GM21576 (cell line): ENCODE results near the gene ARHGEF10L.
"Not testable (repeated sequence)": the region's sequence is repeated elsewhere in the genome, so short reads cannot be mapped to it uniquely, and the experiment has no call there.

Experiments
- ATAC-seq: cut with Tn5 transposase; IDR thresholded peaks from one replicate; pipeline ENCODE4 v1.9.1; 2021; ENCODE audit warnings: mild to moderate bottlenecking, moderate library complexity; ENCODE audit not compliant: unreplicated experiment

The ARHGEF10L gene, protein sequence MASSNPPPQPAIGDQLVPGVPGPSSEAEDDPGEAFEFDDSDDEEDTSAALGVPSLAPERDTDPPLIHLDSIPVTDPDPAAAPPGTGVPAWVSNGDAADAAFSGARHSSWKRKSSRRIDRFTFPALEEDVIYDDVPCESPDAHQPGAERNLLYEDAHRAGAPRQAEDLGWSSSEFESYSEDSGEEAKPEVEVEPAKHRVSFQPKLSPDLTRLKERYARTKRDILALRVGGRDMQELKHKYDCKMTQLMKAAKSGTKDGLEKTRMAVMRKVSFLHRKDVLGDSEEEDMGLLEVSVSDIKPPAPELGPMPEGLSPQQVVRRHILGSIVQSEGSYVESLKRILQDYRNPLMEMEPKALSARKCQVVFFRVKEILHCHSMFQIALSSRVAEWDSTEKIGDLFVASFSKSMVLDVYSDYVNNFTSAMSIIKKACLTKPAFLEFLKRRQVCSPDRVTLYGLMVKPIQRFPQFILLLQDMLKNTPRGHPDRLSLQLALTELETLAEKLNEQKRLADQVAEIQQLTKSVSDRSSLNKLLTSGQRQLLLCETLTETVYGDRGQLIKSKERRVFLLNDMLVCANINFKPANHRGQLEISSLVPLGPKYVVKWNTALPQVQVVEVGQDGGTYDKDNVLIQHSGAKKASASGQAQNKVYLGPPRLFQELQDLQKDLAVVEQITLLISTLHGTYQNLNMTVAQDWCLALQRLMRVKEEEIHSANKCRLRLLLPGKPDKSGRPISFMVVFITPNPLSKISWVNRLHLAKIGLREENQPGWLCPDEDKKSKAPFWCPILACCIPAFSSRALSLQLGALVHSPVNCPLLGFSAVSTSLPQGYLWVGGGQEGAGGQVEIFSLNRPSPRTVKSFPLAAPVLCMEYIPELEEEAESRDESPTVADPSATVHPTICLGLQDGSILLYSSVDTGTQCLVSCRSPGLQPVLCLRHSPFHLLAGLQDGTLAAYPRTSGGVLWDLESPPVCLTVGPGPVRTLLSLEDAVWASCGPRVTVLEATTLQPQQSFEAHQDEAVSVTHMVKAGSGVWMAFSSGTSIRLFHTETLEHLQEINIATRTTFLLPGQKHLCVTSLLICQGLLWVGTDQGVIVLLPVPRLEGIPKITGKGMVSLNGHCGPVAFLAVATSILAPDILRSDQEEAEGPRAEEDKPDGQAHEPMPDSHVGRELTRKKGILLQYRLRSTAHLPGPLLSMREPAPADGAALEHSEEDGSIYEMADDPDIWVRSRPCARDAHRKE (N-terminal part only)

DNA sequence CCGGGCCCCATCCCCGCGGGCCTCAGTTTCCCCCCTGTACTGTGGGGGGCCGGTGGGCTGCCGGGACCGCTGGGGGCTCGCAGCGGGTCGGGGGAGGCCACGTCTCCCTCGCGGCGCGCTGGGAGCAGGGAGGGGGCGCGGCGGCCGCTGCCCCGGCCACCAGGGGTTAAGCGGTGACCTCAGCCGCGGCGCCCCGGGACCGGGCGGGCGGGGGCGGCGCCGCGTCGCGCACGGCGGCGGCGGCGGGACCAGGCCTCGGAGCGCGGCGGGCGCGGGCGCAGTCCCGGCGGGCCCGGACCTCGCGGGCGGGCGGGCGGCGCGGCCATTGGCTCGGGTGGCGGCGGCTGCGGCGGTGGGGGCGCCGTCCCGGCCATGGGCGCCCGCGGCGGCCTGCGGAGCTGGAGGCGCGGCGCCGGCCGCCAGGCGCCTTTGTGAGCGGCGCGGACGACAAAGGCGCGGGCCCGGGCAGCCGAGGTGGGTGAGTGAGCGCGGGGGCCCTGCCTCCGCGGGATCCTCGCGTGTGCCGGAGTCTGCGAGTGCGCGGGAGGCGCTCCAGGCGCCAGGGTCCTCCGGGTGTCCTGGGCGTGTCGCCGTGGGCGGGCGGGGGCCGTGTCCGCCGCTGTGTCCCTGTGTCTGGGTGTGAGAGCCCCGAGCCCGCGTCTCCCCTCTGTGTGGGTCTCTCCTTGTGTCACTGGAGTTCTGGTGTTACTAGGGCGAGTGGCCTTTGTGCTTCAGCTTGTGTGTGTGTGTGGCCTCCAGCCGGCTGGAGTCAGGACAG is at the start of gene ARHGEF10L:
ARHGEF10L (plus strand) TSS at position 222 of the 778 bp plus-strand sequence. CDS start 40,898 bp downstream, outside the sequence.
- no peak for ATAC-seq

DNA sequence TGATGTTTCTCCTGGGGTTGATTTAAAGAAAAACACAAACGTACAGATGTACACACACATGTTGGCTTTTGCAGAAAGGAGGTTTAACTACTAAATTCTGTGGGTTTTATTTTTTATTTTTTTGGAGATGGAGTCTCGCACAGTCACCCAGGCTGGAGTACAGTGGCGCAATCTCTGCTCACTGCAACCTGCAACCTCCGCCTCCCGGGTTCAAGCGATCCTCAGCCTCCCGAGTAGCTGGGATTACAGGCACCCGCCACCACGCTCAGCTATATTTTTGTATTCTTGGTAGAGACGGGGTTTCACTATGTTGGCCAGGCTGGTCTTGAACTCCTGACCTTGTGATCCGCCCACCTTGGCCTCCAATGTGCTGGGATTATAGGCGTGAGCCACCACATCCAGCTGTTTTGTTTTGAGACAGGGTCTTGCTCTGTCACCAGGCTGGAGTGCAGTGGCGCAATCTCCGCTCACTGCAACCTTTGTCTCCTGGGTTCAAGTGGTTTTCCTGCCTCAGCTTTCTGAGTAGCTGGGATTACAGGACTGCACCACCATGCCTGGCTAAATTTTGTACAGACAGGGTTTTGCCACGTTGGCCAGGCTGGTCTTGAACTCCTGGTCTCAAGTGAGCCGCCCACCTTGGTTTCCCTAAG is 49.6 kb upstream of the ARHGEF10L start:
- ATAC-seq = not testable (repeated sequence)

DNA sequence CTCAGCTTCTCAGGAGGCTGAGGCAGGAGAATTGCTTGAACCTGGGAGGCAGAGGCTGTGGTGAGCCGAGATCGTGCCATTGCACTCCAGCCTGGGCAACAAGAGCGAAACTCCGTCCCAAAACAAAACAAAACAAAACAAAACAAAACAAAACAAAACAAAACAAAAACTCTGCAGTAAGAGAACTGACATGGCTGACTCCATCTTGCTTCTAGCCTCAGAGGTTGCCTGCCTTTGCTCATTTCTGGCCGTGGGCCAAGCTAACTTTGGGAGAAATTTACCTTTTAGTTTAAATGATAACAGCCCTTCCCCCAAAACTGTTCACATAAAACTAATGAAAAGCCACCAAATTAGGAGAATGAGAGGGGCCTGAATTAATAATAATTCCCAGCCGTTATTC is 48.8 kb upstream of the ARHGEF10L start:
- not testable (repeated sequence) for ATAC-seq

DNA sequence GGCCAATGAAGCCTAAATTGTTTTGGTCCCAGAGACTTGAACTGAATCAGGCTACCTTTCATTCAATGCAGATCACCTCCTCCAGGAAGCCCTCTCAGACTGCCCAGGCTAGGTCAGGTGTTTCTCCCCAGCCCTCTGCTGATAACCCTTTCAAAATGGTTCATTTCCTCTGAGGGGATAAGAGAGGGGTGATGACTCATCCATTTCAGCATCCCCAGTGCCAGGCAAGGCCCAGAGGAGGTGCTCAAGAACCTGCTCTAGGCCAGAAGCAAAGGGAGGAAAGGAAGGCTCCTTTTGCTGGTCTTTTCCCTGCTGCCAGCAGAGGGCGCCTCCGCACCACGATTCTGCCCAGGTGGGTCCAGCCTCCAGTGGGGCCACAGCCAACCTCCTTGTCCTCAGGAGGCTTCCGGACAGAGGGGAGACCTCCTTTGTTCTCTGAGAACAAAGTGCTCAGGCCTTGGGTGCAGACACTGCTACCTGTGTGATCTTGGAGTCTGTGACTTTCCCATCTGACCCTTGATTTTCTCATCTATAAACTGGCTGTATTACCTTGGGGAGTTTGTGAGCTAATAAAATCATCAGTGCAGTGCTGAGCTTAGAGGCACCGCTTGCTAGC is 45.3 kb upstream of the ARHGEF10L start:
- ATAC-seq = no peak

DNA sequence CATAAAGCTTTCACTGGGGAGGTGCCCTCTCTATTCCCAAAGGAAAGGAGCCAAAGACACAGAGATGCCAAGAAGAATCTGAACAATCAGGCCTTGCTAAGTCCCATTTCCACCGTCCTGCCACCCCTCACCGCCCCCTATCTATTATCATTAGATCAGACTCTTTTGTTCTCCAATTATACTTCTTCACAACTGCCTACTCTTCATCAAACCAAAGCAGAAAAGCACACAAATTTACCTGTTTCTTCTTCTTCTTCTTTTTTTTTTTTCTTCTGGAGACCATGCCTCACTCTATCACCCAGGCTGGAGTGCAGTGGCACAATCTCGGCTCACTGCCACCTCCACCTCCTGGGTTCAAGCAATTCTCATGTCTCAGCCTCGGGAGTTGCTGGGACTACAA is 43.1 kb upstream of the ARHGEF10L start:
- ATAC-seq = no peak

DNA sequence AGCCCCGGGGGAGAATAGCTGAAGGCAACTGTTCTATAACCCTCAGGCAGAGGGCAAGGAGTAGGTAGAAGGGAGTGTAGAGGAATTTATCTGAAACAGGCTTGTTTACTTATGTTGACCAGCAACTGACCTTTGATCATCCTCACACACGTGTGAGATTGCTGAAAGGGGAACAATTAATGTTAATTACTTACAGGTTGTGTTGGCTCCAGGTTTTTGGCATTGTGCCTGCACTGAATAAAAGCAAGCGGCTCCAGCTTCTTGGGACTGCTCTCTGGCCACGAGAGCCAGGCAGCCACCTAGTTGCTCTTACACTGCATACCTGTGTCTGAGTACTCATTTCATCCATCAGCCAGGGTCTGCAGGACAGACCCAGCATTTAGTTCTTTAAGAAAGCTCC is 41.3 kb upstream of the ARHGEF10L start:
- no peak for ATAC-seq

DNA sequence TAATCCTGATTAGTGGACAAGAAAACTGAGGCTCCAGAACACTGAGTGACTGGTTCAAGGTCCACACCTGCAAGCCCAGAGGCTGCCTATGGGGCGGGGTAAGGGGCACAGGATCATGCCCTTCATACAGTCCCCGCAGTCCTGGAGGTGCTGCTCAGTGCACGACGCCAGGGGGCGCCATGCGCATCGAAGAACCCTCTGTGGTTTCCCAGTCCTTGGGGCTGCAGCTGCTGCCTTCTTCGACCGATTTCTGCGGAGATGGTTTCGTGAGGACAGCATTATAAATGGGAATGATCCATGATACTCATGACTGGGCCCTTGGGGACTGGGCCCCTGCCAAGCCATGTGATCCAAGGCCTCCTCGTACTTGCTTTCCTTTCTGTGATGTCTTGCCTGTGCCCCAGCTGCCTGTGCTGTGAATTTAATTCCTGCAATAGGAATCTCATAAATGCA is 37.1 kb upstream of the ARHGEF10L start:
- no peak for ATAC-seq

DNA sequence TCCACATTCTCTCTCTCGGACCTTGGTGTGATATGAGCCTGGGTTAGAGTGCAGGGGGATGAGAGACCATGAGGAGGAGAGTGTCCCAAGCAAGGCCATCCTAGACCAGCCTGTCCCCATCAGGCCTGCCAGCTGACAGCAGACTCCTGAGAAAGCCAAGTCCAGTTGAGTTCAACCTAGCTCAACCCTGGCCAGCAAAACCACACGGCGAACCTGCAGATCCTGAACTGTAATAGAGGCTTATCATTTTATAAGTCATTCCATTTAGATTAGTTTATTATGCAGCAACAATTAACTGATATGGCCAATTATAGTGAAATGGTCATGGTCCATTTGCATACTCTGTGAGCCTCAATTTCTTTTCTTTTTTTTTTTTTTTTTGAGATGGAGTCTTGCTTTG is 36.4 kb upstream of the ARHGEF10L start:
- ATAC-seq = no peak

DNA sequence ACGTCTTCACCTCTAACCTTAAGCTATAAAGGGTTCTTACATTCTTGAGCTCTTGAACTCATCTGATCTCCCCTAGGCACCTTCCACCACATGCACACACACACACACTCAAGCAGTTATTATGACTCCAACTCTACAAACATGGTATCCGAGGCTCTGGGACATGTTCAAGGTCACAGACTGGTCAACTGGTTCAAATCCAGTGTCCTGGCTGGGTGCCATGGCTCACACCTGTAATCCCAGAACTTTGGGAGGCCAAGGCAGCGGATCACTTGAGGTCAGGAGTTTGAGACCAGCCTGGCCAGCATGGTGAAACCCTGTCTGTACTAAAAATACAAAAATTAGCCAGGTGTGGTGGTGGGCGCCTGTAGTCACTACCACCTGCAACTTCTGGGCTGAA is 32.3 kb upstream of the ARHGEF10L start:
- ATAC-seq = not testable (repeated sequence)

DNA sequence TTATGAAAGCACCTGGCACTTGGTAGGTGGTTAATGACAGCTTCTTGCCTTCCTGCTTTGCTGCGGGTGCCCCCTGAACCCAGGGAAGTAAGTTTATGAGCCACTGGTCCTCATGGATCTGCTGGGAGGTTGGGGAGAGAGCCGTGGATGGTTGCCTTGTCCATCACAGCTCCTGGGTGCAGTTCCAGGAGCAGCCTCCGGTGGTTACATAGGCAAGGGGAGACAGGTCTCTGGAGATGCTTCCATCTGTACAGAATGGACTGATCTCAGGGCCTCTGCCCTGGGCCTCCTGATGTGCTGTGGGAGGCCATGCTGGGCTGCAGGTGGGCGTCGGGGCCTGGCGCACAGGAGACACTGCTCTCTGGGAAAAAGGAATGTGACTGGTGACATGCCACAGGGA is 31.6 kb upstream of the ARHGEF10L start:
- ATAC-seq = no peak

DNA sequence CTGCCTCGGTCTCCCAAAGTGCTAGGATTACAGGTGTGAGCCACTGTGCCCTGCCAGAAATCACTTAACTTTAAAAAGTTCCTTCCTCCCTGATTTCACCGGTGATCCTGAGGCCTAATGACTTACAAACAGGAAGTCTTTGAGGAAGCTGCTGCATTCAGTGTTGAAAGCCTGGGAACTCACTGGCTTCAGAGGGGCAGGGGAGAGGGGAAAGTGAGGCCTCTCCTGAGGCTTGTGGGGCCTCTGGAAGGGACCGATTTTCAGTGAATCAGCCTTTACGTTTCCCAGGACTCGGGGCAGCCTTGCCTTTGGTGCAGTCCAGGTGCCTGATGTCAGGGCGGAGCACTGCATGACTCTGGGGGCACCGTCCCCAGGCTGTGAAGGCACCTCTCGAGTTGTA is 30.1 kb upstream of the ARHGEF10L start:
- no peak for ATAC-seq

DNA sequence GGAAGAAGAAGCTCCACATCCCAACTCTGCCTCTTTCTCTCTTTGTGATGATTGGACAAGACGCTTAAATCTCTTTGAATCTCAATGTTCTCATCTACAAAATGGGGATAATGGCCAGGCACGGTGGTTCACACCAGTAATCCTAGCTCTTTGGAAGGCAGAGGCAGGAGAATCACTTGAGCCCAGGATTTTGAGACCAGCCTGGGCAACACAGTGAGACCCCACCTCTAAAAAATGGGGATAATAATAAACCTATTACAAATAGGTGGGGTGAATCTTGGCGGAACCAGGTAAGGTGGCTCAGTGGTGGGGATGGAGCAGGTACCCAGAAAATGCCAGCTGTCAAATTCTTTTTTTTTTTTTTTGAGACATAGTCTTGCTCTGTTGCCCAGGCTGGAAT is 29.4 kb upstream of the ARHGEF10L start:
- no peak for ATAC-seq

DNA sequence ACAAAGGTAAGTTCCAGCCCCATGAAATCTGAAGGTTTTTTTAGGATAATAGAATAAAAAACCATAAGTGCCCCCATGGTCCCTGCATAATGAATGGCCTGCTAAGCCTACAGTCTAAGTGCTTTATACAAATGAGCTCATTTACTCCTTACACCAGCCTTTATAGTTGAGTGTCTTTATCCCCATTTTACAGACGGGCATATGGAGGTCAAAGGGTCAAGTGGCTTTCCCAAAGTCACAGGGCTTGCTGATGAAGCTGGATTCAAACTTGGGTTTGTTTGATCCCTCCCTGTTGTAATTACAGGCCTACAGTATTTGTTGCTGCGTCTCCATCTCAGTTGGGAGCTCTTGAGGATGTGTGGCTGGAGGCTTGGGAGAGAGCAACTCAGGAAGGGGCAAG is 28.3 kb upstream of the ARHGEF10L start:
- no peak for ATAC-seq

DNA sequence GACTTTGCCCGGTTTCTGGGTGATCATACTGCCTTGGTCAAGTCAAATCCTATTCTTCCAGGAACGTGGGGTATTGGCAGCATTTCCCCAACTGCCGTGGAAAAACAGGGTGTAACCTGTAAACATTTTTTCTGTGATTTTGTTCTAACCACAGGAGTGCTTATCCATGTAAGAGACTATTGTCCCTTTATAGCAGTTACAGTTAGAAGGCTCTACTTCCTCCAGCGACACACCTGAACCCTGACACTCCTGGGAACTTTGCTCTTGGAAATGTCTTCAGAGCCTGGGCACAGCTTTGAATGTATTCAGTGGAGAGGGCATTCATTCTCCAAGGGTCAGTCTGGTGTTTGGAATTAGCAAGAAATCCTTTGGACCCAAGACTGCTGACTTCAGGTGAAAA is 26.4 kb upstream of the ARHGEF10L start:
- no peak for ATAC-seq

DNA sequence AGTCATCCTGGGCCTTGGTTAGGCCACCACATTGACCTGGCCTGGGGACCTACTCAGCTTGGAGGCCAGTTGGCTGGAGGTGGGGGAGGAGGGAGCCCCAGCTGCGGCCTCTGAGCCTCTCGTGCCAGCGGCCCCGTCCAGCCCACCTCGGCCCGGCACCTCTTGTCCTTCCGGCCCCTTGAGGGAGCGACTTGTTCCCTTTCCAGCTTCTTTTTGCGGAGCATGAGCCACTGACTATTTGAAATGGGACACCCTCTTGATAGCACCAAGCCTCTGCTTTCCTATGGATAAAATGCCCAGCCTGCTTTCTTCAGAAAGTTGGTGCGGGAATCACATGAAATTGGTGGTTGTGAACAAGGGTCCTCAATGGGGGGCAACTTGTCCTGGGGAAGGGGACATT is 24.7 kb upstream of the ARHGEF10L start:
- ATAC-seq = no peak

DNA sequence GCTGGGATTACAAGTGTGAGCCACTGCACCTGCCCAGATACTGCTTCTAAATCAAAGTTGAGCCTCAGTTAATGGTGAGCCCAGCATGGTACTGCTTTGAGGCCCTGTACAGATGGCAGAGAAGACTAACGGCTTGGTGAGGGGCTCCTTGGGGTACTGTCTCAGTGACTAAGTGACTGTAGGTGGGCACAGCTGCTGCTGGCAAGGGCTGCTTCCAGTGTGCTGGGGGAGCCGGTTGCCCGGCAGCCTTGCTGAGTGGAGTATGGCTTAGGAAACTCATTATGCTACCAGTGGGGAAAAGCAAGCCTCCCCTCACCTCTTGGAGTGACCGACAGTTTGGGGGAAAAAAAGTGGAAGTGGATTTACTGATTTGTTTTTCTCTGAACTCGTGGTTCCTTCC is 23.6 kb upstream of the ARHGEF10L start:
- ATAC-seq = no peak

DNA sequence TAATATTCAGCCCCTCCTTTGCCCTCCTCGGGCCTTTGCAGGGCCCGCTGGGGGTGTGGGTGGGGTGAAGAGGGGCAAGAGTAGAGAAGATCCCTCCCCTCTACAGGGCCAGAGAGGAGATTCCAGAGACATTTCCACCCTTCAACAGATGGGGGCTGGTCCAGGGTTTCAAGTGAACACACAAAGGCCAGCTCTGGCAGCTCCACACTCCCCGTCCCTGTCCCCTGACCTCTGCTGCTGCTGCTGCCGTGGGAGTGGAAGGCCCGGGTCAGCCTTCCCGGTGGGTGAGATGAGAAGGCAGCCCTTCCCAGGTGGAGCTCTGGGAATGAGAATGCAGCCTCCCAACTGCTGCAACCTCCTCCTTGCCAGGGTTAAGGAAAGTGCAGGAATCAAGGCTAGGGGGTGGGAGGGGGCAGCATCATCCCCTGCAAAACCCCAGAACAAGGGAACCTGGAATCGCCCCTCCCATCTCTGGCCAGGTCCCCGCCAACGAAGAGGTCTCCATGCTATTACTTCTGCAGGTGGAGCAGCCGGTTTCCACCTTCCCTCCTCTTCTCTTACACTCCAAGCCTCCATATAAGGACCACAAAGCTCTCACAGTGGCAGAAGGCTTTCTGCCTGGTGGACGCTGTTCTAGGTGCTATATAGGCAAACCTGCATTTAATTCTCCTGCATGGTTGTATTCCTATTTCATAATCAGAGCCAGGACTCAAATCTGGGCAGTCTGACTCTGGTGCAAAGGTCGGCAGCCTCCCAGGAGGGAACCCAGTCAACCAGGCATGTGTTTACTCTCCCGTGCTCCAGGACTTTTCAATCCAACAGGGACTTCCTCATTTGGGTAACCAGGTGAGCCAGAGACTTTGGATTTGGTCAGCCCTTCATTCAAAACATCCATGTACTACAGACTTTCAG is 22.9 kb upstream of the ARHGEF10L start:
- ATAC-seq = no peak

DNA sequence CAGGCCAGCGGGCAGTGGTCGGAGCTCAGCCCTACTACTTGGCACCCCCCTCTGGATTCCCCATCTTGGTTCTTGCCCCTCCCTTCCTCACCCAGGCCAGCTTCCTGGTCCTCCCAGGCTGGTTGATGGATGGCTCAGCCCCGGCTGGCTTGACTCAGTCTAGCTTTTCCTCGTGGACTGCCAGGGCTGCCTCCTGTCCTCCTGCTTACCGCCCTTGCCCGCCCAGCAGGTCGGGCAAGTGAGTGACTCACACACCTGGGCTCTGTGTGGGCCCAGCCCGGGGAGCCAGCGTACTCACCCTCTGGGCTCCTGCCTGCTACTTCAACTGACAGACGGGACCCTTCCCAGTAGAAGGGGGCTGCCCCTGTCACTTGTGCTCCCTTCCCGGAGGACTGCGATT is 19.5 kb upstream of the ARHGEF10L start:
- no peak for ATAC-seq
